MM.1S (cell line): ENCODE measurements around the gene CDX1.

ENCODE experiments used
- DNase-seq: peaks from one replicate; pipeline ENCODE4 v3.0.0-alpha.2; 2015
- H2AFZ ChIP-seq: fragments of 300-600 bp; sonication (generic); 2 replicates; pipeline ENCODE4 v1.6.0; 2016; ENCODE audit warnings: antibody characterized with exemption, low read length
- H3F3A ChIP-seq: fragments of 300-600 bp; sonication (generic); 2 replicates; pipeline ENCODE4 v1.6.1; 2016; ENCODE audit warnings: mild to moderate bottlenecking, antibody characterized with exemption, low read length, moderate library complexity, mixed read lengths; ENCODE audit not compliant: insufficient read depth
- H3K27ac ChIP-seq: fragments of 300-600 bp; sonication (generic); 2 replicates; pipeline ENCODE4 v1.5.1; 2016; ENCODE audit warnings: mild to moderate bottlenecking, low read length
- H3K27me3 ChIP-seq: fragments of 300-600 bp; sonication (generic); replicated peaks from 2 replicates; pipeline ENCODE4 v1.6.0; 2016; ENCODE audit warnings: low read length; ENCODE audit not compliant: insufficient read depth
- H3K36me3 ChIP-seq: fragments of 300-600 bp; sonication (generic); replicated peaks from 2 replicates; pipeline ENCODE4 v1.6.1; 2016; ENCODE audit warnings: mild to moderate bottlenecking, low read length, mixed read lengths; ENCODE audit not compliant: insufficient read depth
- H3K4me1 ChIP-seq: fragments of 300-600 bp; sonication (generic); 2 replicates; pipeline ENCODE4 v1.6.1; 2016; ENCODE audit warnings: low read length, mixed read lengths
- H3K4me2 ChIP-seq: fragments of 300-600 bp; sonication (generic); 2 replicates; pipeline ENCODE4 v1.6.0; 2016; ENCODE audit warnings: low read depth, low read length
- H3K4me3 ChIP-seq: fragments of 300-600 bp; sonication (generic); 2 replicates; pipeline ENCODE4 v1.5.1; 2016; ENCODE audit warnings: low read length, mixed read lengths
- H3K79me2 ChIP-seq: fragments of 300-600 bp; sonication (generic); 2 replicates; pipeline ENCODE4 v1.6.1; 2016; ENCODE audit warnings: mixed run types, low read length, mixed read lengths
- H3K9ac ChIP-seq: fragments of 300-600 bp; sonication (generic); 2 replicates; pipeline ENCODE4 v1.6.1; 2016; ENCODE audit warnings: low read length, mixed read lengths
- H3K9me2 ChIP-seq: fragments of 300-600 bp; sonication (generic); replicated peaks from 2 replicates; pipeline ENCODE4 v1.6.1; 2016; ENCODE audit warnings: mild to moderate bottlenecking, low read length, mixed read lengths; ENCODE audit not compliant: insufficient read depth
- H3K9me3 ChIP-seq: fragments of 300-600 bp; sonication (generic); replicated peaks from 2 replicates; pipeline ENCODE4 v1.6.1; 2016; ENCODE audit warnings: mild to moderate bottlenecking, low read length, mixed read lengths; ENCODE audit not compliant: insufficient read depth
- H4K20me1 ChIP-seq: fragments of 300-600 bp; sonication (generic); 2 replicates; pipeline ENCODE4 v1.6.1; 2016; ENCODE audit warnings: mild to moderate bottlenecking, low read length, moderate library complexity, mixed read lengths; ENCODE audit not compliant: insufficient read depth
- CTCF ChIP-seq: fragments of 300-600 bp; sonication (generic); IDR thresholded peaks from 2 replicates; pipeline ENCODE4 v1.5.1; 2016; ENCODE audit warnings: antibody characterized with exemption, low read length, mixed read lengths
- EZH2 ChIP-seq: fragments of 300-600 bp; sonication (generic); optimal IDR thresholded peaks from 2 replicates; pipeline ENCODE3; 2017; ENCODE audit warnings: low read depth, mild to moderate bottlenecking, antibody characterized with exemption, low read length, mixed read lengths
- EZH2phosphoT487 ChIP-seq: fragments of 300-600 bp; sonication (generic); IDR thresholded peaks from 2 replicates; pipeline ENCODE4 v1.6.1; 2018; ENCODE audit warnings: antibody characterized with exemption, low read length

CDX1 gene

GRCh38 chr5:150186897-150187296 is 20.3 kb downstream of the CDX1 start:
- H3K9me3 ChIP-seq, result no peaks in the 10 kb centered on the region
- H3K27me3 ChIP-seq, result peaks cover 31% of the 10 kb centered on the region
- H3K4me2 ChIP-seq, result no peak overlapping the region
- no peaks in the 10 kb centered on the region for H3F3A ChIP-seq
- H3K9ac ChIP-seq, result no peak overlapping the region
- H2AFZ ChIP-seq, result no peak overlapping the region
- no peak for DNase-seq
- no peaks in the 10 kb centered on the region for H4K20me1 ChIP-seq
- no peak overlapping the region for H3K4me3 ChIP-seq
- no peaks in the 10 kb centered on the region for H3K9me2 ChIP-seq
- TF ChIP-seq CTCF (no peak), EZH2phosphoT487 (no peak), EZH2 (no peak)
- H3K79me2 ChIP-seq, result no peaks in the 10 kb centered on the region
- H3K27ac ChIP-seq, result no peak overlapping the region
- H3K36me3 ChIP-seq, result no peaks in the 10 kb centered on the region
- H3K4me1 ChIP-seq, result no peaks in the 10 kb centered on the region

DNA sequence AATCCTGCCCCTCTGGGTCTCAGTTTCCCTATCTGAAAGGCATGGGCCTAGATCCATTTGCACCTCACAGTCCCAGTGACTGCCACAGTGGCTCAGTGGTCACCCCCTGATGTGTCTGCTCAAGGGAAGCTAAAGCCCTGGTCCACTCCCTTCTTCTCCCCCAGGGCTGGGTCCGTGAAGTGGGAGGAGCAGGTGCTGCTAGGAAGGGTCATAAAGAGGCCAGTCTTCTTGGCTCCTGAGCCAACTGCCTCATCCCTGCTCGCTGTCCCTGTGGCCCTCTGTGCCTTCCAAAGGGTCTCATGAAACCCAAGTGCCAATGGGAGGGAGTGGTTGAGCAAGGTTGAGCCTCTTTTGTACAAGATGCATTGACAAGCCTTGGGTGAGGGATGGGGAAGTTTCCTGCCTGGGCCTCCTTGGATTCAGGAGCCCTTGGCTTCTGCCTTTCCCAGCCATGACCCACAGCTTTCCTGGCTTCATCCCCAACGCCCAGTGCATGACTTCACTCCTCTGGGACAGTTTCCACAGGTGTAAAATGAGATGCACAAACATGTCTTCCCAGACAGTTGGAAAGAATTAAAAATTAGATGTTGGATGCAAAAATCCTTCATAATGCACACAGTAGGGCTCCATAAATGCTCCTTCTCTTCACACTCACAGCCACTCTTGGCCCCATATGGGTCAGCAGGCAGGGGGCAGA is 21.7 kb downstream of the CDX1 start:
- Histone ChIP-seq H3K9ac (no peak overlapping the region), H3K79me2 (no peaks in the 10 kb centered on the region), H3K27me3 (peaks cover 40% of the 10 kb centered on the region), H2AFZ (no peak overlapping the region), H3K9me3 (no peaks in the 10 kb centered on the region), H3K4me1 (no peaks in the 10 kb centered on the region), H3K4me2 (no peak overlapping the region), H3K27ac (no peak overlapping the region), H3K9me2 (no peaks in the 10 kb centered on the region), H4K20me1 (no peaks in the 10 kb centered on the region), H3K36me3 (no peaks in the 10 kb centered on the region), H3F3A (no peaks in the 10 kb centered on the region), H3K4me3 (no peak overlapping the region)
- DNase-seq, result no peak
- TF ChIP-seq CTCF (no peak), EZH2phosphoT487 (no peak), EZH2 (no peak)

DNA sequence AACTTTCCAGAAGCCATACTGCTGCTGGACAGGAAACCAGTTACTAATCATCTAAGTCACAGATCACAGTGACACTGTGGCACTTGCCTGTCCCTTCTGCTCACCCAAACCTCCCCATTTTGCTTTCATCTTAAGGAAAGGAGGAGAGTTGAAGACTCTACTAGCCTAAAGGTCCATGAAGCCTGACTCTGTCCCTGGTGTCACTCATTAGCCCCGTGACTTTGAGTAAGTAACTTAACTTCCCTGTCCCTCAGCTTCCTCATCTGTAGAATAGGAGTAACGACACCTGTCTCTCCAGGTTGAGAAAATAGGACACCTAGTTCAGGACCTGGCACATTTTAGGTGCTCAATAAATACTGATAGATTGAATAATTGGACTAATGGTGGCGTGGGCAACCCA is 22.7 kb downstream of the CDX1 start:
- H2AFZ ChIP-seq, result no peak overlapping the region
- no peaks in the 10 kb centered on the region for H3F3A ChIP-seq
- H3K27me3 ChIP-seq, result peaks cover 40% of the 10 kb centered on the region
- no peaks in the 10 kb centered on the region for H3K9me3 ChIP-seq
- no peaks in the 10 kb centered on the region for H4K20me1 ChIP-seq
- TF ChIP-seq EZH2 (no peak), CTCF (no peak), EZH2phosphoT487 (no peak)
- no peaks in the 10 kb centered on the region for H3K4me1 ChIP-seq
- H3K79me2 ChIP-seq, result no peaks in the 10 kb centered on the region
- H3K4me2 ChIP-seq, result no peak overlapping the region
- no peak overlapping the region for H3K27ac ChIP-seq
- no peak for DNase-seq
- no peaks in the 10 kb centered on the region for H3K9me2 ChIP-seq
- H3K4me3 ChIP-seq, result no peak overlapping the region
- no peak overlapping the region for H3K9ac ChIP-seq
- no peaks in the 10 kb centered on the region for H3K36me3 ChIP-seq
